ENCODE results near the gene SF3B2. TPM values are rescaled to one million over a fixed set of nuclear protein-coding genes. Genes with fewer than 3 reads are reported as not detected.

Gene SF3B2
- total and polyA plus RNA-seq, 2 donors (not counting 3 experiments of a cell fraction or from before 2014, with no cell fraction given) = 99.4 to 196 TPM

DNA sequence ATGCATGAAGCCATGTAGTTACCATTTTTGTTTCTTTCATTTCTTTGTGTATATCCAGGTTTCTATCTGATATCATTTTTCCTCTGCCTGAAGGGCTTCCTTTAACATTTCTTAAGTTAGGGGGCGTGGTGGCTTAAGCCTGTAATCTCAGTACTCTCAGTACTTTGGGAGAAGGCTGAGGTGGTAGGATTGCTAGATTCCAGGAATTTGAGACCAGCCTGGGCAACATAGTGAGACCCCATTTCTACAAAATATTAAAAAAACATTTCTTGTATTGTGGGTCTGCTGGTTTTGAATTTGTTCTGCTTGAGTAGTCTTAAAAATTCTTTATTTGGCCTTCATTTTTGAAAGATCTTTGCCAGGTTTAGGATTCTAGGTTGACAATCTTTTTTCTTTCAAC lies 12.4 kb downstream of the SF3B2 start:
- Histone ChIP-seq H3K27ac (ENCODE audit: insufficient read depth, low read depth, low read length) (no peak overlapping the region), H3K9me1 (replicated peaks; ENCODE audit: control insufficient read depth, extremely low read depth, insufficient read depth, low read length) (no peaks in the 10 kb centered on the region), H3K4me1 (ENCODE audit: control insufficient read depth, extremely low read depth, insufficient read depth, low read length) (peaks cover 8% of the 10 kb centered on the region), H2AFZ (ENCODE audit: low read depth, low read length) (no peak overlapping the region), H3K4me3 (replicated peaks in 1 of 3; ENCODE audit: insufficient read depth in 1 of 3, low read depth in 1 of 3, low read length in 3 of 3) (no peak overlapping the region), H3K79me2 (ENCODE audit: control insufficient read depth, insufficient read depth, low read length) (peaks cover 11% of the 10 kb centered on the region), H3K9me3 (replicated peaks; ENCODE audit: control insufficient read depth, insufficient read depth, low read length) (no peaks in the 10 kb centered on the region), H3K27me3 (ENCODE audit: control insufficient read depth in 2 of 2, insufficient read depth in 2 of 2, low read length in 2 of 2) (no peaks in the 10 kb centered on the region), H3K9ac (replicated peaks; ENCODE audit: extremely low read depth, insufficient read depth, low read length) (no peak overlapping the region), H3K36me3 (ENCODE audit: control insufficient read depth in 2 of 2, extremely low read depth in 1 of 2, insufficient read depth in 2 of 2, low read length in 2 of 2) (peaks cover 49 to 52% of the 10 kb centered on the region in 2 experiments), H4K20me1 (replicated peaks; ENCODE audit: control insufficient read depth, extremely low read depth, insufficient read depth, low read length) (no peaks in the 10 kb centered on the region), H3K4me2 (ENCODE audit: insufficient read depth, low read length) (no peak overlapping the region)
- ChIA-PET POLR2A (no interaction called here), CTCF (no interaction called here)
- no TSS peak for BruUV-seq (replicated peaks)
- dilution Hi-C loops (cut with MboI; ENCODE audit: extremely low pct_ligation_motif_present, low sequenced_read_pairs) (no loop called here), intact Hi-C loops (cut with micrococcal nuclease) (no loop called here)
- TF ChIP-seq JUN (IDR thresholded peaks at IDR 0.05; ENCODE audit: borderline replicate concordance, insufficient read depth, insufficient read length, low read depth) (no peak), POLR2AphosphoS5 (IDR thresholded peaks at IDR 0.05; ENCODE audit: insufficient read depth, low read depth, low read length) (no peak), CTCF (IDR thresholded peaks at IDR 0.05; ENCODE audit: extremely low read depth in 1 of 2, insufficient read depth in 1 of 2, low read depth in 1 of 2, low read length in 2 of 2) (no peak), FOS (IDR thresholded peaks at IDR 0.05; ENCODE audit: borderline replicate concordance, insufficient read depth, low read length) (no peak), EZH2 (IDR thresholded peaks at IDR 0.05; ENCODE audit: borderline replicate concordance, low read depth, low read length, severe bottlenecking) (no peak), POLR2A (IDR thresholded peaks at IDR 0.05; ENCODE audit: low read depth, low read length) (no peak), GATA2 (IDR thresholded peaks at IDR 0.05; ENCODE audit: insufficient read depth, insufficient read length, low read depth, low read length) (no peak), MYC (IDR thresholded peaks at IDR 0.05; ENCODE audit: low read depth, low read length) (no peak)
- TF ChIP-seq, protein P1, sequence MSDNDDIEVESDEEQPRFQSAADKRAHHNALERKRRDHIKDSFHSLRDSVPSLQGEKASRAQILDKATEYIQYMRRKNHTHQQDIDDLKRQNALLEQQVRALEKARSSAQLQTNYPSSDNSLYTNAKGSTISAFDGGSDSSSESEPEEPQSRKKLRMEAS (IDR thresholded peaks at IDR 0.05; ENCODE audit: insufficient read depth, insufficient read length) = no peak
- FAIRE-seq (no peak), DNase-seq (ENCODE audit: low read depth, low spot score) (no peak)

Data from endothelial cell of umbilical vein (primary cell).